Fibroblast of lung (primary cell): ENCODE data around the gene ATP8A1. TPM values are rescaled to one million over a fixed set of nuclear protein-coding genes. Genes with fewer than 3 reads are reported as not detected.
A peak's percentile ranks its signal among the peaks of the same experiment; 100 is the strongest.

ENCODE experiments used
- DNase-seq, 2 donors: peaks; one replicate each; pipeline versions ENCODE4 v3.0.0 to v3.0.0-alpha.2; 2010; ENCODE audit warnings: low read depth in 2 of 2
- H2AFZ ChIP-seq: 2 replicates; pipeline ENCODE4 v1.5.1; 2012; ENCODE audit warnings: low read length, control low read depth, inconsistent platforms
- H3K27ac ChIP-seq: 2 replicates; pipeline ENCODE4 v1.5.1; 2011; ENCODE audit warnings: low read length, control low read depth; ENCODE audit not compliant: insufficient read depth
- H3K27me3 ChIP-seq: 2 replicates; pipeline ENCODE4 v1.5.1; 2011; ENCODE audit warnings: mild to moderate bottlenecking, low read length; ENCODE audit not compliant: control insufficient read depth, insufficient read depth
- H3K36me3 ChIP-seq: 2 replicates; pipeline ENCODE4 v1.5.1; 2011; ENCODE audit warnings: low read length; ENCODE audit not compliant: control insufficient read depth, insufficient read depth
- H3K4me1 ChIP-seq: 2 replicates; pipeline ENCODE4 v1.5.1; 2011; ENCODE audit warnings: low read length; ENCODE audit not compliant: control insufficient read depth, insufficient read depth; ENCODE audit errors: extremely low read depth
- H3K4me2 ChIP-seq: 2 replicates; pipeline ENCODE4 v1.5.1; 2011; ENCODE audit warnings: low read length, control low read depth; ENCODE audit not compliant: insufficient read depth; ENCODE audit errors: extremely low read depth
- H3K4me3 ChIP-seq, 4 experiments: fragments of 200-600 bp in 1 of 4; sonication (generic) in 1 of 4; replicated peaks in 1 of 4; 2 replicates each; pipeline ENCODE4 v1.5.1; 2011 to 2016; ENCODE audit warnings: low read length in 4 of 4, low read depth in 3 of 4, mild to moderate bottlenecking in 3 of 4, control low read depth in 2 of 4, inconsistent platforms in 1 of 4, mixed read lengths in 1 of 4; ENCODE audit not compliant: insufficient read depth in 1 of 4; ENCODE audit errors: control extremely low read depth in 1 of 4
- H3K79me2 ChIP-seq: 2 replicates; pipeline ENCODE4 v1.5.1; 2012; ENCODE audit warnings: mild to moderate bottlenecking, low read length, inconsistent platforms; ENCODE audit not compliant: control insufficient read depth, insufficient read depth
- H3K9ac ChIP-seq: 2 replicates; pipeline ENCODE4 v1.5.1; 2011; ENCODE audit warnings: mild to moderate bottlenecking, low read length, control low read depth; ENCODE audit not compliant: insufficient read depth
- H3K9me3 ChIP-seq: 2 replicates; pipeline ENCODE4 v1.5.1; 2012; ENCODE audit warnings: low read depth, low read length; ENCODE audit not compliant: control insufficient read depth, insufficient read depth
- H4K20me1 ChIP-seq: 2 replicates; pipeline ENCODE4 v1.5.1; 2011; ENCODE audit warnings: low read length; ENCODE audit not compliant: control insufficient read depth, insufficient read depth; ENCODE audit errors: extremely low read depth
- CTCF ChIP-seq, 2 donors: IDR thresholded peaks in 1 of 2; conservative IDR thresholded peaks in 1 of 2; 1 replicate in 1 of 2; 2 replicates in 1 of 2; pipeline ENCODE4 v1.5.1; 2011 to 2012; ENCODE audit warnings: low read length in 2 of 2, control low read depth in 1 of 2, inconsistent platforms in 1 of 2, low read depth in 1 of 2, mild to moderate bottlenecking in 1 of 2
- EZH2 ChIP-seq: IDR thresholded peaks from 2 replicates; pipeline ENCODE4 v1.5.1; 2012; ENCODE audit warnings: low read length, control low read depth, mild to moderate bottlenecking; ENCODE audit errors: missing control alignments
- polyA minus RNA-seq: library from RNA; depleted of rRNA, polyadenylated mRNA; stranded (reverse); fragments of >200 nt; gene quantifications from 2 replicates; pipeline ENCODE4 v1.2.3, GENCODE V29; 2011; ENCODE audit warnings: low replicate concordance
- polyA plus RNA-seq, 2 donors: library from polyadenylated mRNA; depleted of rRNA in 1 of 2; stranded (reverse) in 1 of 2; unstranded in 1 of 2; fragments of >200 nt; gene quantifications; 2 replicates each; pipeline ENCODE4 v1.2.1, GENCODE V29; 2011 to 2012; ENCODE audit warnings: missing spikeins in 1 of 2
- total RNA-seq: library from RNA; depleted of rRNA; stranded (reverse); fragments of >200 nt; gene quantifications from 2 replicates; pipeline ENCODE4 v1.2.1, GENCODE V29; 2014

The ATP8A1 gene
- total RNA-seq (1.5 and 4.8 TPM in 2 replicates), polyA plus RNA-seq (0.36 and 0.60 TPM in 2 replicates), polyA minus RNA-seq (not detected in 2 replicates)
- 0.24 and 0.29 TPM in 2 replicates for polyA plus RNA-seq (2012)

- DNase-seq, result peak; percentile 78 to 84
- Histone ChIP-seq H3K4me3 (peak within 1 kb of the TSS; percentile 46 to 77 (median 68)), H3K27me3 (no peaks in the 10 kb centered on the region), H3K36me3 (no peaks in the 10 kb centered on the region), H3K9me3 (no peaks in the 10 kb centered on the region), H3K4me2 (peak within 1 kb of the TSS; percentile 74), H3K27ac (peak within 1 kb of the TSS; percentile 87), H3K4me1 (peaks cover 4% of the 10 kb centered on the region), H3K79me2 (no peaks in the 10 kb centered on the region), H4K20me1 (no peaks in the 10 kb centered on the region), H2AFZ (peak within 1 kb of the TSS; percentile 74), H3K9ac (peak within 1 kb of the TSS; percentile 78)
- no peak for TF ChIP-seq EZH2
- no peak for TF ChIP-seq CTCF (conservative IDR thresholded peaks at IDR 0.05 in 1 of 2, IDR thresholded peaks at IDR 0.05 in 1 of 2; ENCODE audit: low read depth in 1 of 2, low read length in 2 of 2)
These were observed at the start of gene ATP8A1 for GRCh38 chr4:42656944-42657792. Gene ATP8A1 (minus strand): TSS chr4:42657105. CDS start chr4:42656873, 232 bp downstream.

DNA sequence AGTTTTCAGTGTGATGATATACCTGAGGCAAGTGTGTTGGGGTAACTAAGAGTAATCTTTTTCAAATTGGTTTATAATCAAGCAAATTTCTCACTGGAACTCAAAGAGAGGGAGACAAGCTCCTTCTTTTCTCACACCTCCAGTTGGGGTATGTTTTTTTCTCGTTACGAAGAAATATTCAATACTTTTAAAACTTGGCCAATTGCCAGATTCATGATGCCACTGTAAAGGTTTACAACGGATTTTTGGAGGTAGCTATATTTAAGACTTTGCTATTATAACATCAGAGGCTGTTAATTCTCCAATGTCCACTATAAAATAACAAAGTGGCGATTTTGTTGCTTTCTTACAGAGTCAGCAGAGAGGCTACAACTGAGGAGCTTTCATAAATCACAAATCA is 49.2 kb upstream of the ATP8A1 start:
- Histone ChIP-seq H3K4me1 (no peaks in the 10 kb centered on the region), H3K9ac (no peak overlapping the region), H3K4me3 (no peak overlapping the region), H3K36me3 (no peaks in the 10 kb centered on the region), H3K27ac (no peak overlapping the region), H3K9me3 (no peaks in the 10 kb centered on the region), H3K4me2 (no peak overlapping the region), H4K20me1 (no peaks in the 10 kb centered on the region), H3K27me3 (no peaks in the 10 kb centered on the region), H3K79me2 (no peaks in the 10 kb centered on the region), H2AFZ (no peak overlapping the region)
- DNase-seq, result no peak
- TF ChIP-seq CTCF (conservative IDR thresholded peaks at IDR 0.05 in 1 of 2, IDR thresholded peaks at IDR 0.05 in 1 of 2; ENCODE audit: low read depth in 1 of 2, low read length in 2 of 2) (no peak), EZH2 (no peak)

DNA sequence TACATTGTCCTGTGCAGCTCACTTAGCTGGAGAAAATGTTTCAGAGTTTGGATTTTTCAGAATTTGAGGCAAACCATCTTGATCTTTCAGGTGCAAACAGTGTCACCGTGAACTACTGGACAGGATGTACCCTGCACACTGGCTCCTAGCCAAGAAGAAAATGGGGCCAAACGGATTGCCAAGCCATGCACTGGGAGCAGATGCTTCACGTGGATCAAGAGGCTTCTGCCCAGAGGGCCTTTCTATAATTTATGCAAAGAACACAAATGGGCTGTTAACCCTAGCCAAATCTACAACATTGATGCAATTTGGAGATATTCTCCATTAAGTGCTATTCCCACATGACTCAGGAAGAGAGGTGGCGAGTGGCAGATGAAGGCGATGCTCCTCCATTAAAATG is 46.9 kb upstream of the ATP8A1 start:
- Histone ChIP-seq H3K4me3 (no peak overlapping the region), H3K9me3 (no peaks in the 10 kb centered on the region), H3K36me3 (no peaks in the 10 kb centered on the region), H3K79me2 (no peaks in the 10 kb centered on the region), H3K9ac (no peak overlapping the region), H3K4me2 (no peak overlapping the region), H2AFZ (no peak overlapping the region), H3K27me3 (no peaks in the 10 kb centered on the region), H3K27ac (no peak overlapping the region), H3K4me1 (no peaks in the 10 kb centered on the region), H4K20me1 (no peaks in the 10 kb centered on the region)
- TF ChIP-seq CTCF (conservative IDR thresholded peaks at IDR 0.05 in 1 of 2, IDR thresholded peaks at IDR 0.05 in 1 of 2; ENCODE audit: low read depth in 1 of 2, low read length in 2 of 2) (no peak), EZH2 (no peak)
- no peak for DNase-seq
